ENCODE results near the gene OTOF.

The OTOF gene

DNA sequence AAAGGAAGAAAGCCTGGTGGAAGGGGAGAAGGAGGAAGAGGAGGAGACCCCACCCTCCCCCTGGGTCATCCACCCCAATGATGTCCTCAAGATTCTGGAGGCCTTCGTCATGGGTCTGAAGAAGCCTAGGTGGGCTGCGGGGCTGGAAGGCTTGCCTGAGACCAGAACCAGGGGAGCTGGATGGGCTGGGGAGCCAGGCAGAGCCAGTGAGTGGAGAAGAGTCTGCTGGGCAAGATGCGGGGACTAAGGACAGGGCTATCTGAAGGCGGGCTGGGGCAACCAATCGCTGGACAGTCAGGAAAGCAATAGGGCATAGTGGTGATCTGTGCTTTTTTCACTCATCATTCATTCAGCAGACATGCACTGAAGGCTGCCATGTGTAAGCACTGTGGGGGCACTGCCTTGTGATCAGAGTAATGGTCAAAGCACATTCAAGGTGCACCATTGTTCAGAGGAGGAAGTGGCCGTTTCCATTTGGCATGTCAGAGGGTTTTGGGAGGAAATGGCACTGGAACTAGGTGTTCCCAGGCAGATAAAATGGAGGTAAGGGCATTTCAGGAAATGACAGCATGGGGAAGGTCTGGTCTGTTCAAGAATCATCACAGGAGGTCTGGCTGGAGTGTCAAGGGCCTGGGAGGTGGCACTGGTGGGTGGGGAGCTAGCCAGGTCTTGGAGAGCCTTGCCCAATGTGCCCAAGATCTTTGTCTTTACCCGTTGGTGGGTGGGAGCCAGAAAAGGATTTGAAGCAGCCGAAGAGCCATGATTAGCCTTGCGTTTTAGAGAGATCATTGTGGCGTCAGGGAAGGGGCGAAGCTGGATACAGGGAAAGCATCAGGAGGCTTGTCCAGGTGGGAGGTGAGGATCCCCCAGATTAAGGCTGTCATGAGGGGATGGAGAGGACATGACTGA lies 24.2 kb downstream of the OTOF start:
- Histone ChIP-seq H3K4me3 (ENCODE audit: insufficient read depth, low read depth, low read length, poor library complexity, severe bottlenecking) (no peak overlapping the region), H3K4me1 (ENCODE audit: control insufficient read depth, insufficient read depth, low read length, poor library complexity, severe bottlenecking) (no peaks in the 10 kb centered on the region), H3K36me3 (ENCODE audit: control insufficient read depth, insufficient read depth, low read length) (no peaks in the 10 kb centered on the region), H3K9me3 (ENCODE audit: control insufficient read depth, low read length) (no peaks in the 10 kb centered on the region), H3K27me3 (replicated peaks; ENCODE audit: control insufficient read depth, insufficient read depth, low read length, poor library complexity, severe bottlenecking) (no peaks in the 10 kb centered on the region), H3K27ac (ENCODE audit: insufficient read depth, low read length, poor library complexity, severe bottlenecking) (no peak overlapping the region)
- DNase-seq, result no peak

GRCh38 chr2:26451700-26452099 lies 26.2 kb downstream of the OTOF start:
- Histone ChIP-seq H3K27me3 (replicated peaks; ENCODE audit: control insufficient read depth, insufficient read depth, low read length, poor library complexity, severe bottlenecking) (no peaks in the 10 kb centered on the region), H3K4me1 (ENCODE audit: control insufficient read depth, insufficient read depth, low read length, poor library complexity, severe bottlenecking) (no peaks in the 10 kb centered on the region), H3K27ac (ENCODE audit: insufficient read depth, low read length, poor library complexity, severe bottlenecking) (no peak overlapping the region), H3K36me3 (ENCODE audit: control insufficient read depth, insufficient read depth, low read length) (no peaks in the 10 kb centered on the region), H3K9me3 (ENCODE audit: control insufficient read depth, low read length) (no peaks in the 10 kb centered on the region), H3K4me3 (ENCODE audit: insufficient read depth, low read depth, low read length, poor library complexity, severe bottlenecking) (no peak overlapping the region)
- no peak for DNase-seq

DNA sequence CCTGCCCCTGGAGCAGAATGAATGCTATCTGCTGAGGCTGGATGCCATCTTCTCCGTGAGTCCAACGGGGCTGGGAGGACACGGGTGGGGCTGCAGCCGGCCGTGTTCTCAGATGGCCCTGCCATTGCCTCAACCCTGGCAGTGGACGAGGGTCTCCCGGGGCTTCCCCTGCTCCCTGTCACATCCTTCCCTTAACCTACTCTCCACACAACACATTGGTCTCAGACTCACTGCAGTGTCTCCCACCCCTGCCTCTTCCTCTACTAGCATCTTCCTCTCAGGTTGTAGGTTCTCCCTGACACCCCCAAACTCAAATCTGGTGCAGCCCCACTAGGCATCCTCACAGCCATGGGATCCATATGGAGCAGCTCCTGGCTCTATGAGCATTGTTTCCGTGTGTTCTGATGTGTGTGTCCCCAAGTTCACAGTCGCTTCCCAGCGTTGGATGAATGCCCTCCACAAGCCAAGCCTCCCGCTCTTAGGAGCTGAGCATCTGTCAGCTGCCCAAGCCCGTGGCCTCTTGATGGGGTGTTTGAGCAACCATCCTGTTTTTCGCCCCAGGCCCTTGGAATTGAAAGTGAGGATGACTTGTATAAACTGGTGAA lies 27.8 kb downstream of the OTOF start:
- H3K4me3 ChIP-seq (ENCODE audit: insufficient read depth, low read depth, low read length, poor library complexity, severe bottlenecking), result no peak overlapping the region
- no peak for DNase-seq
- no peaks in the 10 kb centered on the region for H3K9me3 ChIP-seq (ENCODE audit: control insufficient read depth, low read length)
- H3K36me3 ChIP-seq (ENCODE audit: control insufficient read depth, insufficient read depth, low read length), result no peaks in the 10 kb centered on the region
- H3K27ac ChIP-seq (ENCODE audit: insufficient read depth, low read length, poor library complexity, severe bottlenecking), result no peak overlapping the region
- H3K27me3 ChIP-seq (replicated peaks; ENCODE audit: control insufficient read depth, insufficient read depth, low read length, poor library complexity, severe bottlenecking), result no peaks in the 10 kb centered on the region
- H3K4me1 ChIP-seq (ENCODE audit: control insufficient read depth, insufficient read depth, low read length, poor library complexity, severe bottlenecking), result no peaks in the 10 kb centered on the region

DNA sequence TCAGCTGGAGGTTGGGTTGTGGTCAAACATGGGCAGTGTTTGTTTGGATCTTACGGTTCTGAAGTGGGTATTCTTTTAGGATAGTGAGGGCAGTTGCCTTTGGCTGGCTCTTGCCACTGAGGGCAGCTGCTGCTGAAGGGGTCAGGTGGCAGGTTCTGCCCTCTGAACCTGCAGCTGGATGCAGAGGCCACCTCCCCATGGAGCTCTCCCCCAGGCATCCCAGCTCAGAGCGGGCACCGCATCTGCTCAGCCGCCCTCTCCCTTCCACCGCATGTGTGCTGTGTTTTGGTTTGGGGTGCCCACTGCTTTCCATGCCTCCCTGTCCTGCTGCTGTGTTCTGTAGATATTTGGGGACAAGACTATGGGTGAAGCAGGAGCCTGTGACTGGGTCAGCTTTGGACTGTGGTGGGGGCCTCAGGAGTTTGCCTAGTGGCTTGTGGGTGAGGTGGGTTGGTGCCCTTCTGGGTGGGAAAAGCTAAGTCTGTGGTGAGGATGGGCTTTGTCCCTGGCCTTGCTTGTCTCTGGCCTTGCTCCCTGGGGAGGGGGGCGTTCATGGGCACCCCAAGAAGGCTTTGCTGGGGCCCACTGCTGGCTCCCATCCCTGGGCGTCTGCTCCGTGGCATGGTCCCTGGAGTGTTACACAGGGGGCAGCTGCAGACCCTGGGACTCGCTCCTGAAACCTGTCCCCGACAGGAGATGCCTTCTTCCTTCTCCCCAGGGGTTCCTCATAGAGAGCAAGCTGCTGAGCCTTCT lies 28.5 kb downstream of the OTOF start:
- Histone ChIP-seq H3K27ac (ENCODE audit: insufficient read depth, low read length, poor library complexity, severe bottlenecking) (no peak overlapping the region), H3K4me3 (ENCODE audit: insufficient read depth, low read depth, low read length, poor library complexity, severe bottlenecking) (no peak overlapping the region), H3K4me1 (ENCODE audit: control insufficient read depth, insufficient read depth, low read length, poor library complexity, severe bottlenecking) (no peaks in the 10 kb centered on the region), H3K9me3 (ENCODE audit: control insufficient read depth, low read length) (no peaks in the 10 kb centered on the region), H3K27me3 (replicated peaks; ENCODE audit: control insufficient read depth, insufficient read depth, low read length, poor library complexity, severe bottlenecking) (no peaks in the 10 kb centered on the region), H3K36me3 (ENCODE audit: control insufficient read depth, insufficient read depth, low read length) (no peaks in the 10 kb centered on the region)
- no peak for DNase-seq

- DNase-seq, result no peak
- no peaks in the 10 kb centered on the region for H3K36me3 ChIP-seq (ENCODE audit: control insufficient read depth, insufficient read depth, low read length)
- no peaks in the 10 kb centered on the region for H3K9me3 ChIP-seq (ENCODE audit: control insufficient read depth, low read length)
- H3K27ac ChIP-seq (ENCODE audit: insufficient read depth, low read length, poor library complexity, severe bottlenecking), result no peak overlapping the region
- no peaks in the 10 kb centered on the region for H3K4me1 ChIP-seq (ENCODE audit: control insufficient read depth, insufficient read depth, low read length, poor library complexity, severe bottlenecking)
- no peaks in the 10 kb centered on the region for H3K27me3 ChIP-seq (replicated peaks; ENCODE audit: control insufficient read depth, insufficient read depth, low read length, poor library complexity, severe bottlenecking)
- H3K4me3 ChIP-seq (ENCODE audit: insufficient read depth, low read depth, low read length, poor library complexity, severe bottlenecking), result no peak overlapping the region
These were observed 29.3 kb downstream of the OTOF start for GRCh38 chr2:26448651-26449050.

- H3K4me3 ChIP-seq (ENCODE audit: insufficient read depth, low read depth, low read length, poor library complexity, severe bottlenecking), result no peak overlapping the region
- no peaks in the 10 kb centered on the region for H3K4me1 ChIP-seq (ENCODE audit: control insufficient read depth, insufficient read depth, low read length, poor library complexity, severe bottlenecking)
- H3K27ac ChIP-seq (ENCODE audit: insufficient read depth, low read length, poor library complexity, severe bottlenecking), result no peak overlapping the region
- no peaks in the 10 kb centered on the region for H3K9me3 ChIP-seq (ENCODE audit: control insufficient read depth, low read length)
- H3K27me3 ChIP-seq (replicated peaks; ENCODE audit: control insufficient read depth, insufficient read depth, low read length, poor library complexity, severe bottlenecking), result no peaks in the 10 kb centered on the region
- DNase-seq, result no peak
- H3K36me3 ChIP-seq (ENCODE audit: control insufficient read depth, insufficient read depth, low read length), result no peaks in the 10 kb centered on the region
These were observed 33.7 kb downstream of the OTOF start for GRCh38 chr2:26444236-26444635.

DNA sequence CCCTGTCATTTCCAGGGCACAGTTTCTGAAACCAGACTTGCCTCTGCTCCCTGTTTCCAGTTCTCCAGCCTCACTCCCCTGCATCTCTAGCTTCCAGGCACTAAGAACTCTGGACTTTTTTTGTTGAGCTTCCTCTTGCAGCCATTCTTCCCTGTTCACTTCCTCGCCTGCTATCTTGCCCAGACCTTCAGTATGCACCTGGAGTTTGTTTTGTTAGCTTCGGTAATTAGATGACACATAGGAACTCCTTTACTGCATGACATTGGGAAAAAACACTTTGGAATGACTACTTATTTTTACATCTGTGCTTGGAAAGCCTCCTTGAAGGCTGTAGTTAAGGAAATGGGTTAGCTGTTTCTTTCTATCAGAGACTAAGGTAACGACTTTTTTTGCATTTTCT lies 35.2 kb downstream of the OTOF start:
- H3K9me3 ChIP-seq (ENCODE audit: control insufficient read depth, low read length), result no peaks in the 10 kb centered on the region
- H3K27ac ChIP-seq (ENCODE audit: insufficient read depth, low read length, poor library complexity, severe bottlenecking), result no peak overlapping the region
- DNase-seq, result no peak
- no peaks in the 10 kb centered on the region for H3K27me3 ChIP-seq (replicated peaks; ENCODE audit: control insufficient read depth, insufficient read depth, low read length, poor library complexity, severe bottlenecking)
- no peaks in the 10 kb centered on the region for H3K4me1 ChIP-seq (ENCODE audit: control insufficient read depth, insufficient read depth, low read length, poor library complexity, severe bottlenecking)
- no peak overlapping the region for H3K4me3 ChIP-seq (ENCODE audit: insufficient read depth, low read depth, low read length, poor library complexity, severe bottlenecking)
- H3K36me3 ChIP-seq (ENCODE audit: control insufficient read depth, insufficient read depth, low read length), result no peaks in the 10 kb centered on the region

- H3K4me1 ChIP-seq (ENCODE audit: control insufficient read depth, insufficient read depth, low read length, poor library complexity, severe bottlenecking), result no peaks in the 10 kb centered on the region
- H3K4me3 ChIP-seq (ENCODE audit: insufficient read depth, low read depth, low read length, poor library complexity, severe bottlenecking), result no peak overlapping the region
- H3K36me3 ChIP-seq (ENCODE audit: control insufficient read depth, insufficient read depth, low read length), result no peaks in the 10 kb centered on the region
- H3K27ac ChIP-seq (ENCODE audit: insufficient read depth, low read length, poor library complexity, severe bottlenecking), result no peak overlapping the region
- DNase-seq, result no peak
- no peaks in the 10 kb centered on the region for H3K27me3 ChIP-seq (replicated peaks; ENCODE audit: control insufficient read depth, insufficient read depth, low read length, poor library complexity, severe bottlenecking)
- H3K9me3 ChIP-seq (ENCODE audit: control insufficient read depth, low read length), result no peaks in the 10 kb centered on the region
These were observed 35.6 kb downstream of the OTOF start for GRCh38 chr2:26442301-26442700.

- H3K27ac ChIP-seq (ENCODE audit: insufficient read depth, low read length, poor library complexity, severe bottlenecking), result no peak overlapping the region
- no peaks in the 10 kb centered on the region for H3K36me3 ChIP-seq (ENCODE audit: control insufficient read depth, insufficient read depth, low read length)
- no peaks in the 10 kb centered on the region for H3K9me3 ChIP-seq (ENCODE audit: control insufficient read depth, low read length)
- no peaks in the 10 kb centered on the region for H3K4me1 ChIP-seq (ENCODE audit: control insufficient read depth, insufficient read depth, low read length, poor library complexity, severe bottlenecking)
- no peaks in the 10 kb centered on the region for H3K27me3 ChIP-seq (replicated peaks; ENCODE audit: control insufficient read depth, insufficient read depth, low read length, poor library complexity, severe bottlenecking)
- no peak overlapping the region for H3K4me3 ChIP-seq (ENCODE audit: insufficient read depth, low read depth, low read length, poor library complexity, severe bottlenecking)
- no peak for DNase-seq
These were observed 39.0 kb downstream of the OTOF start for GRCh38 chr2:26438926-26439325.

- Histone ChIP-seq H3K27me3 (replicated peaks; ENCODE audit: control insufficient read depth, insufficient read depth, low read length, poor library complexity, severe bottlenecking) (no peaks in the 10 kb centered on the region), H3K4me1 (ENCODE audit: control insufficient read depth, insufficient read depth, low read length, poor library complexity, severe bottlenecking) (no peaks in the 10 kb centered on the region), H3K36me3 (ENCODE audit: control insufficient read depth, insufficient read depth, low read length) (no peaks in the 10 kb centered on the region), H3K9me3 (ENCODE audit: control insufficient read depth, low read length) (no peaks in the 10 kb centered on the region), H3K27ac (ENCODE audit: insufficient read depth, low read length, poor library complexity, severe bottlenecking) (no peak overlapping the region), H3K4me3 (ENCODE audit: insufficient read depth, low read depth, low read length, poor library complexity, severe bottlenecking) (no peak overlapping the region)
- DNase-seq, result no peak
These were observed 39.4 kb downstream of the OTOF start for GRCh38 chr2:26438526-26438925.

Measured in effector memory CD4-positive, alpha-beta T cell (primary cell).